Fibroblast of lung (primary cell): Measurements from ENCODE around the gene RYR1. TPM values are rescaled to one million over a fixed set of nuclear protein-coding genes. Genes with fewer than 3 reads are reported as not detected.

Experiments used
- DNase-seq, 2 donors: peaks; one replicate each; pipeline versions ENCODE4 v3.0.0 to v3.0.0-alpha.2; 2010; ENCODE audit warnings: low read depth in 2 of 2
- H2AFZ ChIP-seq: 2 replicates; pipeline ENCODE4 v1.5.1; 2012; ENCODE audit warnings: low read length, control low read depth, inconsistent platforms
- H3K27ac ChIP-seq: 2 replicates; pipeline ENCODE4 v1.5.1; 2011; ENCODE audit warnings: low read length, control low read depth; ENCODE audit not compliant: insufficient read depth
- H3K27me3 ChIP-seq: 2 replicates; pipeline ENCODE4 v1.5.1; 2011; ENCODE audit warnings: mild to moderate bottlenecking, low read length; ENCODE audit not compliant: control insufficient read depth, insufficient read depth
- H3K36me3 ChIP-seq: 2 replicates; pipeline ENCODE4 v1.5.1; 2011; ENCODE audit warnings: low read length; ENCODE audit not compliant: control insufficient read depth, insufficient read depth
- H3K4me1 ChIP-seq: 2 replicates; pipeline ENCODE4 v1.5.1; 2011; ENCODE audit warnings: low read length; ENCODE audit not compliant: control insufficient read depth, insufficient read depth; ENCODE audit errors: extremely low read depth
- H3K4me2 ChIP-seq: 2 replicates; pipeline ENCODE4 v1.5.1; 2011; ENCODE audit warnings: low read length, control low read depth; ENCODE audit not compliant: insufficient read depth; ENCODE audit errors: extremely low read depth
- H3K4me3 ChIP-seq, 4 experiments: fragments of 200-600 bp in 1 of 4; sonication (generic) in 1 of 4; replicated peaks in 1 of 4; 2 replicates each; pipeline ENCODE4 v1.5.1; 2011 to 2016; ENCODE audit warnings: low read length in 4 of 4, low read depth in 3 of 4, mild to moderate bottlenecking in 3 of 4, control low read depth in 2 of 4, inconsistent platforms in 1 of 4, mixed read lengths in 1 of 4; ENCODE audit not compliant: insufficient read depth in 1 of 4; ENCODE audit errors: control extremely low read depth in 1 of 4
- H3K79me2 ChIP-seq: 2 replicates; pipeline ENCODE4 v1.5.1; 2012; ENCODE audit warnings: mild to moderate bottlenecking, low read length, inconsistent platforms; ENCODE audit not compliant: control insufficient read depth, insufficient read depth
- H3K9ac ChIP-seq: 2 replicates; pipeline ENCODE4 v1.5.1; 2011; ENCODE audit warnings: mild to moderate bottlenecking, low read length, control low read depth; ENCODE audit not compliant: insufficient read depth
- H3K9me3 ChIP-seq: 2 replicates; pipeline ENCODE4 v1.5.1; 2012; ENCODE audit warnings: low read depth, low read length; ENCODE audit not compliant: control insufficient read depth, insufficient read depth
- H4K20me1 ChIP-seq: 2 replicates; pipeline ENCODE4 v1.5.1; 2011; ENCODE audit warnings: low read length; ENCODE audit not compliant: control insufficient read depth, insufficient read depth; ENCODE audit errors: extremely low read depth
- EZH2 ChIP-seq: IDR thresholded peaks from 2 replicates; pipeline ENCODE4 v1.5.1; 2012; ENCODE audit warnings: low read length, control low read depth, mild to moderate bottlenecking; ENCODE audit errors: missing control alignments
- polyA plus RNA-seq, 2 donors: library from polyadenylated mRNA; depleted of rRNA in 1 of 2; stranded (reverse) in 1 of 2; unstranded in 1 of 2; fragments of >200 nt; gene quantifications; 2 replicates each; pipeline ENCODE4 v1.2.1, GENCODE V29; 2011 to 2012; ENCODE audit warnings: missing spikeins in 1 of 2
- total RNA-seq: library from RNA; depleted of rRNA; stranded (reverse); fragments of >200 nt; gene quantifications from 2 replicates; pipeline ENCODE4 v1.2.1, GENCODE V29; 2014
- TF ChIP-seq, protein P1 (sequence below), 2 donors: IDR thresholded peaks in 1 of 2; conservative IDR thresholded peaks in 1 of 2; 1 replicate in 1 of 2; 2 replicates in 1 of 2; pipeline ENCODE4 v1.5.1; 2011 to 2012; ENCODE audit warnings: low read length in 2 of 2, control low read depth in 1 of 2, inconsistent platforms in 1 of 2, low read depth in 1 of 2, mild to moderate bottlenecking in 1 of 2

RYR1 gene
- total and polyA plus RNA-seq, 2 donors (not counting 1 experiment from before 2014, with no cell fraction given) = under 0.01 TPM

DNA sequence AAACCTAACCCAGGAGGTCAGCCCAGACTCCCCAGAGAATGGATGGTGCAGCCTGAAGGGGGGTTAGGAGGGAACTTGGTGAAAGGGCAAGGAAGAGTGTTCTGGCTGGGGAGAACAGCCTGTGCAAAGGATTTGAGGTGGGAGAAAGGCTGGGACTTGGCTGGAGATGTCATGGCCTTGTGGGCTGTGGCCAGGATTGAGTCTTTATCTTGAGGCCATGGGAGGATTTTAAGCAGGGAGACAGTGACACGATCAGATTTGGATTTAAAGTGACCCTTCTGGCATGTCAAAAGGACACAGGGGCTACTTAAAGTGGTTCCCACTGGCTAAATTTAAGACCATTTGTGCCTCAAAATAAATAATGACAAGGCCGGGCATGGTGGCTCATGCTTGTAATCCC, 154.6 kb downstream of the RYR1 start:
- Histone ChIP-seq H2AFZ (no peak overlapping the region), H3K4me3 (no peak overlapping the region), H3K27ac (no peak overlapping the region), H3K9ac (no peak overlapping the region), H3K27me3 (no peaks in the 10 kb centered on the region), H3K9me3 (no peaks in the 10 kb centered on the region), H4K20me1 (no peaks in the 10 kb centered on the region), H3K36me3 (no peaks in the 10 kb centered on the region), H3K4me1 (no peaks in the 10 kb centered on the region), H3K79me2 (no peaks in the 10 kb centered on the region), H3K4me2 (no peak overlapping the region)
- no peak for DNase-seq
- TF ChIP-seq, protein P1, sequence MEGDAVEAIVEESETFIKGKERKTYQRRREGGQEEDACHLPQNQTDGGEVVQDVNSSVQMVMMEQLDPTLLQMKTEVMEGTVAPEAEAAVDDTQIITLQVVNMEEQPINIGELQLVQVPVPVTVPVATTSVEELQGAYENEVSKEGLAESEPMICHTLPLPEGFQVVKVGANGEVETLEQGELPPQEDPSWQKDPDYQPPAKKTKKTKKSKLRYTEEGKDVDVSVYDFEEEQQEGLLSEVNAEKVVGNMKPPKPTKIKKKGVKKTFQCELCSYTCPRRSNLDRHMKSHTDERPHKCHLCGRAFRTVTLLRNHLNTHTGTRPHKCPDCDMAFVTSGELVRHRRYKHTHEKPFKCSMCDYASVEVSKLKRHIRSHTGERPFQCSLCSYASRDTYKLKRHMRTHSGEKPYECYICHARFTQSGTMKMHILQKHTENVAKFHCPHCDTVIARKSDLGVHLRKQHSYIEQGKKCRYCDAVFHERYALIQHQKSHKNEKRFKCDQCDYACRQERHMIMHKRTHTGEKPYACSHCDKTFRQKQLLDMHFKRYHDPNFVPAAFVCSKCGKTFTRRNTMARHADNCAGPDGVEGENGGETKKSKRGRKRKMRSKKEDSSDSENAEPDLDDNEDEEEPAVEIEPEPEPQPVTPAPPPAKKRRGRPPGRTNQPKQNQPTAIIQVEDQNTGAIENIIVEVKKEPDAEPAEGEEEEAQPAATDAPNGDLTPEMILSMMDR (conservative IDR thresholded peaks at IDR 0.05 in 1 of 2, IDR thresholded peaks at IDR 0.05 in 1 of 2; ENCODE audit: low read depth in 1 of 2, low read length in 2 of 2) = no peak
- TF ChIP-seq EZH2 = no peak

- no peak overlapping the region for H3K4me2 ChIP-seq
- no peak overlapping the region for H2AFZ ChIP-seq
- H3K9me3 ChIP-seq = no peaks in the 10 kb centered on the region
- H3K4me3 ChIP-seq = no peak overlapping the region
- H3K27me3 ChIP-seq = no peaks in the 10 kb centered on the region
- TF ChIP-seq, protein P1 (conservative IDR thresholded peaks at IDR 0.05 in 1 of 2, IDR thresholded peaks at IDR 0.05 in 1 of 2; ENCODE audit: low read depth in 1 of 2, low read length in 2 of 2) = no peak
- no peak for TF ChIP-seq EZH2
- H3K27ac ChIP-seq = no peak overlapping the region
- DNase-seq = no peak
- H3K9ac ChIP-seq = no peak overlapping the region
- no peaks in the 10 kb centered on the region for H3K79me2 ChIP-seq
- no peaks in the 10 kb centered on the region for H3K36me3 ChIP-seq
- no peaks in the 10 kb centered on the region for H3K4me1 ChIP-seq
- no peaks in the 10 kb centered on the region for H4K20me1 ChIP-seq
These were observed 159.4 kb downstream of the RYR1 start for GRCh38 chr19:38592940-38593339.

GRCh38 chr19:38596057-38596981, 162.8 kb downstream of the RYR1 start:
- no peak overlapping the region for H3K27ac ChIP-seq

More at GRCh38 chr19:38596057-38596981, 162.8 kb downstream of the RYR1 start:
- Histone ChIP-seq H3K4me2 (no peak overlapping the region), H3K9ac (no peak overlapping the region), H3K4me1 (no peaks in the 10 kb centered on the region), H4K20me1 (no peaks in the 10 kb centered on the region), H3K9me3 (no peaks in the 10 kb centered on the region), H3K36me3 (no peaks in the 10 kb centered on the region), H3K79me2 (no peaks in the 10 kb centered on the region), H3K27me3 (no peaks in the 10 kb centered on the region), H2AFZ (no peak overlapping the region), H3K4me3 (no peak overlapping the region)
- TF ChIP-seq, protein P1 (conservative IDR thresholded peaks at IDR 0.05 in 1 of 2, IDR thresholded peaks at IDR 0.05 in 1 of 2; ENCODE audit: low read depth in 1 of 2, low read length in 2 of 2) = no peak
- no peak for TF ChIP-seq EZH2
- DNase-seq = no peak
